Thyroid gland (tissue), 4 donors: ENCODE data around the gene MRAS.

Experiments
- POLR2A ChIP-seq, 2 donors: fragments of 450-650 bp; IDR thresholded peaks; one replicate each; pipeline ENCODE4 v1.6.1; 2017; ENCODE audit warnings: antibody characterized with exemption in 2 of 2, mild to moderate bottlenecking in 2 of 2, moderate library complexity in 1 of 2
- TF ChIP-seq, protein P1 (sequence below), 6 experiments: fragments of 200-600 bp in 3 of 6; fragments of 450-650 bp in 3 of 6; sonication (generic) in 3 of 6; IDR thresholded peaks; one replicate each; pipeline ENCODE4 v1.5.1; 2016 to 2019; ENCODE audit warnings: antibody characterized with exemption in 6 of 6, mild to moderate bottlenecking in 2 of 6, inconsistent platforms in 1 of 6, moderate library complexity in 1 of 6

DNA sequence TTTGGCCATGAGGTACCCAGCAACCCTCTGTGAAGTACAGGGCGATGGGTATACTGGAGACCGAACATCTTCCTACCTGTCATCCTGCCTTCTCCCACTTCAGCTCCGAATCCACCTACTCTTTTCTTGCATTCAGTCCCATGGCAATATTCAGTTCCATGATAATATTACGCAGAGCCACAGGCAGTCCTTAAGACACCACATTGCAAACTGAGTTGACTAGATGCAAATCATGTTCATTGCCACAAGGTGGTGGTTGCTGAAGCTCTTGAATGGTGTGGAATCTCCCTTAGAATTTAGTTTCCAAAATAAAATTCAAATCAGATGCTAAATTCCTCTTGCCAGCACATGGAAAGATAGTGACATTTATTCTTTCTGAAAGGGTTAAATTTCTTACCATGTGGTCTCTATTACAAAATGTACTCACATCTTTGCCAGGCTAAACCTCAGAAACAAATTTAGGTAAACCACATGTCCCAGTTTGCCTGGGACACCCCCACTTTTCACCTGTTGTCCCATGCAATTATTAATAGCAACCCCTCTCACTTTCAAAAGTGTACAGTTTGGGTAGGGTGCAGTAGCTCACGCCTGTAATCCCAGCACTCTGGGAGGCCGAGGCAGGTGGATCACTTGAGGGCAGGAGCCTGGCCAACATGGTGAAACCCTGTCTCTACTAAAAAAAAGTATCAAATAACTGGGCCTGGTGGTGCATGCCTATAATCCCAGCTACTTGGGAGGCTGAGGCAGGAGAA, 17.1 kb upstream of the MRAS start:
- TF ChIP-seq, protein P1, sequence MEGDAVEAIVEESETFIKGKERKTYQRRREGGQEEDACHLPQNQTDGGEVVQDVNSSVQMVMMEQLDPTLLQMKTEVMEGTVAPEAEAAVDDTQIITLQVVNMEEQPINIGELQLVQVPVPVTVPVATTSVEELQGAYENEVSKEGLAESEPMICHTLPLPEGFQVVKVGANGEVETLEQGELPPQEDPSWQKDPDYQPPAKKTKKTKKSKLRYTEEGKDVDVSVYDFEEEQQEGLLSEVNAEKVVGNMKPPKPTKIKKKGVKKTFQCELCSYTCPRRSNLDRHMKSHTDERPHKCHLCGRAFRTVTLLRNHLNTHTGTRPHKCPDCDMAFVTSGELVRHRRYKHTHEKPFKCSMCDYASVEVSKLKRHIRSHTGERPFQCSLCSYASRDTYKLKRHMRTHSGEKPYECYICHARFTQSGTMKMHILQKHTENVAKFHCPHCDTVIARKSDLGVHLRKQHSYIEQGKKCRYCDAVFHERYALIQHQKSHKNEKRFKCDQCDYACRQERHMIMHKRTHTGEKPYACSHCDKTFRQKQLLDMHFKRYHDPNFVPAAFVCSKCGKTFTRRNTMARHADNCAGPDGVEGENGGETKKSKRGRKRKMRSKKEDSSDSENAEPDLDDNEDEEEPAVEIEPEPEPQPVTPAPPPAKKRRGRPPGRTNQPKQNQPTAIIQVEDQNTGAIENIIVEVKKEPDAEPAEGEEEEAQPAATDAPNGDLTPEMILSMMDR (IDR thresholded peaks at IDR 0.05) = no peak
- TF ChIP-seq POLR2A (IDR thresholded peaks at IDR 0.05) = no peak
